HUES64 (cell line): ENCODE measurements around the gene SEC23A.
"Not testable (repeated sequence)": the region's sequence is repeated elsewhere in the genome, so short reads cannot be mapped to it uniquely, and the experiment has no call there.

Source experiments
- H3K27ac ChIP-seq: 2 replicates; pipeline ENCODE4 v1.7.0; 2013; ENCODE audit warnings: low read depth, low read length, inconsistent platforms
- H3K27me3 ChIP-seq: 2 replicates; pipeline ENCODE4 v1.6.1; 2013; ENCODE audit warnings: mild to moderate bottlenecking, low read length; ENCODE audit not compliant: insufficient read depth
- H3K36me3 ChIP-seq: 2 replicates; pipeline ENCODE4 v1.6.1; 2013; ENCODE audit warnings: mild to moderate bottlenecking, low read length; ENCODE audit not compliant: insufficient read depth
- H3K4me1 ChIP-seq: 2 replicates; pipeline ENCODE4 v1.6.1; 2013; ENCODE audit warnings: mild to moderate bottlenecking, low read length, moderate library complexity; ENCODE audit not compliant: insufficient read depth
- H3K4me3 ChIP-seq: 2 replicates; pipeline ENCODE4 v1.5.1; 2013; ENCODE audit warnings: mild to moderate bottlenecking, low read length, moderate library complexity
- H3K9ac ChIP-seq: 2 replicates; pipeline ENCODE4 v1.6.1; 2013; ENCODE audit warnings: mild to moderate bottlenecking, low read depth, low read length
- H3K9me3 ChIP-seq: 2 replicates; pipeline ENCODE4 v1.6.1; 2013; ENCODE audit warnings: low read depth, low read length; ENCODE audit not compliant: insufficient read depth
- WGBS: fragments of 150-250, 120-280 bp; methylation state at CpG from one replicate; pipeline ENCODE4 v1.1.7; 2013; ENCODE audit warnings: missing lambda C conversion rate; 5-methylcytosine and 5-hydroxymethylcytosine counted together

SEC23A gene

GRCh38 chr14:39109893-39110715 is 7.1 kb upstream of the SEC23A start:
- H3K4me3 ChIP-seq: no peak overlapping the region
- H3K4me1 ChIP-seq: peaks cover 15% of the 10 kb centered on the region
- no peaks in the 10 kb centered on the region for H3K9me3 ChIP-seq
- no peaks in the 10 kb centered on the region for H3K27me3 ChIP-seq
- WGBS: 91% methylated on average over 12 of the region's 12 CpGs
- H3K9ac ChIP-seq: no peak overlapping the region
- no peaks in the 10 kb centered on the region for H3K36me3 ChIP-seq
- no peak overlapping the region for H3K27ac ChIP-seq

DNA sequence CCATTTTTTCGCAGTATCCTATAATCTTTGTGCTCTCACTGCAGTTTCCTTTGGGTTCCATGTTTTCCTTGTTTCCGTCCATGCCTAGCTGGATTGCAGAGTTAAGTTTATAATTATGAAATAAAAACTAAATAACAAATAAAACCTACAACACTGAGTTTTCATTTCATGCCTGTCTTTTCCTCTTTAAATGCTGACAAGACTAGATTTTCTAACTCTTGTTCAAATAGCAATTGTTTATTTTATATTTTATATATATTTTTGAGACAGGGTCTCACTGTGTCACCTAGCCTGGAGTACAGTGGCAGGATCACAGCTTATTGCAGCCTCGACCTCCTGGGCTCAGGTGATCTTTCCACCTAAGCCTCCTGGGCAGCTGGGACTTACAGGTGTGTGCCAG is 5.8 kb upstream of the SEC23A start:
- H3K9me3 ChIP-seq: no peaks in the 10 kb centered on the region
- H3K9ac ChIP-seq: no peak overlapping the region
- H3K36me3 ChIP-seq: no peaks in the 10 kb centered on the region

DNA sequence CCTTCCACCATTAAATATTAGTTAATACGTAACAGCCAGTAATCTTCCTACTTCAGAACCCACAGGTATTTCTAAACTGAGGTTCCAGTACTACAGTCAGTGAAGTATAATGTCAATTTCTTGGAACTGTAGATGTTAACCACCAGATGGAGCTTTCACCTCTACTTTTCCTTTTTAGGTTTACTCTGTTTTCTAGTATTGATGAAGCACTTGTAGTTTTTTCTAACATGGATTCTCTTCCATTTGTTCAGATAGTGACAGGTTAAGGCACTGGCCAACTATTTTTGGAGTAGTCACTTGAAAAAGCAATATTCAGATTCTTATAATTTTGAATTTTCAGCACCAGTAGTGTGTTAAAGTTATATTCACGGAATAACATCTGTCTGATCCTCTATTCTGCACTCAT is 4.6 kb upstream of the SEC23A start:
- Histone ChIP-seq H3K9ac (no peak overlapping the region), H3K36me3 (no peaks in the 10 kb centered on the region), H3K27me3 (no peaks in the 10 kb centered on the region), H3K27ac (no peak overlapping the region), H3K4me1 (peaks cover 4% of the 10 kb centered on the region; the same call in 1 of the 2 replicates), H3K9me3 (no peaks in the 10 kb centered on the region), H3K4me3 (no peak overlapping the region)
- 75% methylated on average over 1 of the region's 2 CpGs for WGBS

More for the DNA sequence above, 5.8 kb upstream of the SEC23A start:
- H3K27me3 ChIP-seq: no peaks in the 10 kb centered on the region
- H3K27ac ChIP-seq: no peak overlapping the region
- peaks cover 10% of the 10 kb centered on the region; the same call in 1 of the 2 replicates for H3K4me1 ChIP-seq
- no peak overlapping the region for H3K4me3 ChIP-seq
- WGBS: 95% methylated on average over 2 of the region's 3 CpGs

DNA sequence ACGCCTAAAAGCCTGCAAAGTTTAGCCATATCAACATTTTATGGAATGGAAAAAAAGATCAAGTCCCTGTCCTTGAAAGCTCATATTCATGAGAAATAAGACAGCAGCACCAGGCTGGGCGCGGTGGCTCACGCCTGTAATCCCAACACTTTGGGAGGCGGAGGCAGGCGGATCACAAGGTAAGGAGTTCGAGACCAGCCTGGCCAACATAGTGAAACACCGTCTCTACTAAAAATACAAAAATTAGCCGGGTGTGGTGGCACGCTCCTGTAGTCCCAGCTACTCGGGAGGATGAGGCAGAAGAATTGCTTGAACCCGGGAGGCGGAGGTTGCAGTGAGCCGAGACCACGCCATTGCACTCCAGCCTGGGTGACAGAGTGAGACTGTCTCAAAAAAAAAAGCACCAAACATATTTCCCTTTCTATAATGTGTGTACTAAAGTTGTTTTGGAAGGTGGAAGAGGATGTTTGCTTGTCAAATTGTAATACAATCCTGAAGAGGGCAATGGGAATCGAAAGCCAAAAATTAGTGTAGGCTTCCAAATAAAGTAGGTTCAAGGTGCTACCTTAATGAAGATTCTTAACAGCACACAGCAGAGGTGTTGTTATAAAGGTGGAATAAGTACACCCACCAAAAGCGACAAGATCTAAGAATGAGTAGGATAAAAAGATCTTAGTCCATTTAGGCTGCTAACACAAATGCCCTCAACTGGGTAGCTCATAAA is 1.2 kb upstream of the SEC23A start:
- Histone ChIP-seq H3K4me3 (peak overlapping the region; percentile 88), H3K9ac (peak overlapping the region; percentile 92; the same call in 1 of the 2 replicates)
- not testable (repeated sequence) for H3K27me3 ChIP-seq, H3K27ac ChIP-seq, H3K36me3 ChIP-seq, H3K4me1 ChIP-seq, H3K9me3 ChIP-seq
- 94% methylated on average over 16 of the region's 17 CpGs for WGBS

DNA sequence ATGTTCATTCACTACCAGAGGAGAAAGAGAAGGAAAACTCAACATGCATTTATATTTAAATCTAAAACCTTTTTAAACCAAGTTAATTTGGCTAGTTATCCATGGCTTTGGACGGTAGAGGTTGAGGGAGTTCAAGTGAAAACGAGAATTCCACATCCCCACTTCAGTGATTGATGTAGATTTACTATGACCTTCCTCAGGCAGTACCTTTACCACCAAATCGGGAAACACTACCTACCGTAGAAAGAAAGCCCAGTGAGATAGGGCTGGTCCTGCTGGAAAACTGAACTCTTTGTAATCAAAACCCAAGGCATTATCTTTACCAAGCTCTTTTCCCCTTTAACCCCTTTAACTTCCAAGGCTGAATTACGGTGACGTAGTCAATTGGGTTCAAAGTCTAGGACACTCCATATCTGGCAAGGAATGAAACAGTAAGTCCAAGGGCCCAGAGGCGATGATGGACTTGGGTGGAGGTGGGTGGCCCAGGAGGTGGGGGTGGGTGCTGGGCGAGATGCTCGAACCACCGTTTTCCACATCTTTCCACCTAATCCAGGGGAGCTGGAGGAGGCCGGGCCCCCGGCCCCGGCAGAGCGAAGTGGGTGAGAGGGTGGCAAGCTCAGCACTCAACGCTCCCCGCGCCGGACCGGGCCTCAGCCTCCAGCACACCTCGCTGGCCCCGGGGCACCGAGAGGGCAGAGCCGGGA is 618 bp downstream of the SEC23A start:
- 4% methylated on average over 18 of the region's 23 CpGs for WGBS
- Histone ChIP-seq H3K9ac (peak overlapping the region; percentile 92), H3K4me3 (peak overlapping the region; percentile 88), H3K27ac (peak overlapping the region; percentile 95), H3K4me1 (peaks cover 8% of the 10 kb centered on the region), H3K36me3 (no peaks in the 10 kb centered on the region), H3K27me3 (no peaks in the 10 kb centered on the region), H3K9me3 (no peaks in the 10 kb centered on the region)

GRCh38 chr14:39099748-39100147 is 3.3 kb downstream of the SEC23A start:
- H3K27ac ChIP-seq: no peak overlapping the region
- no peak overlapping the region for H3K9ac ChIP-seq
- peak overlapping the region; percentile 10; the same call in 1 of the 2 replicates for H3K4me3 ChIP-seq
- no peaks in the 10 kb centered on the region for H3K27me3 ChIP-seq
- no peaks in the 10 kb centered on the region for H3K9me3 ChIP-seq
- H3K4me1 ChIP-seq: peaks cover 17% of the 10 kb centered on the region
- peaks cover 13% of the 10 kb centered on the region for H3K36me3 ChIP-seq

DNA sequence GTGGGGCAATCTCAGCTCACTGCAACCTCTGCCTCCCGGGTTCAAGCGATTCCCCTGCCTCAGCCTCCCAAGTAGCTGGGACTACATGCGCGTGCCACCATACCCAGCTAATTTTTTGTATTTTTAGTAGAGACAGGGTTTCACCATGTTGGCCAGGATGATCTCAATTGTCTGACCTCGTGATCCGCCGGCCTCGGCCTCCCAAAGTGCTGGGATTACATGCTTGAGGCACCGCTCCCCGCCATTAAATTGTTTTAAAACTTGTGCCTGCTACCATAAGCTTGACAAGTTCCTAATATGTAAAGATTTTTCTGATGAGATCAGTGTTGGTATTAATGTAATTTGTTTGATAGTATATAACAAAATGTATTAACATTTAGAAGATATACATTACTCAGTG is 3.8 kb downstream of the SEC23A start:
- H3K9ac ChIP-seq, H3K27ac ChIP-seq, H3K27me3 ChIP-seq, H3K9me3 ChIP-seq, H3K4me3 ChIP-seq: not testable (repeated sequence)
- Histone ChIP-seq H3K4me1 (peaks cover 17% of the 10 kb centered on the region), H3K36me3 (peaks cover 18% of the 10 kb centered on the region)
- WGBS: 94% methylated on average over 10 of the region's 10 CpGs

DNA sequence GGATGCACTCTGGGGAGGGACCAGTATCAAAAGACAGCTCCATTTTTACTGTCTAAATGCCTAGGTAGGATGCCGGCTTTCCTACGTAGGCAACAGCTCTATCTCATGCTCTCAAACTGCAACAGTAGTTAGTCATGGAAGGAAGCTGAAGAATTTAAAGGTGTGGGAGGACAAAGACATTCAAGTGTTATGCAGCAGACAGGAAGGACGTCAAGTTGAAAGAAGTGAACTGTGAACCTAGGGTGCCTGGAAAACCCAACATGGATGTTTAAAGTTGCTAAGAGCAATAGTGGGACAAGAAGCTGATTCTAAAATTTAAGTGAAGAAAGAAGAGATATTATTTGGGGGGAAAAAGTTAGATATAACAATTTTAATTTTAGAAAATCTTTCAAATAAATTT is 5.9 kb downstream of the SEC23A start:
- Histone ChIP-seq H3K36me3 (peaks cover 35% of the 10 kb centered on the region), H3K4me3 (no peak overlapping the region), H3K27ac (no peak overlapping the region), H3K4me1 (peaks cover 14% of the 10 kb centered on the region), H3K27me3 (no peaks in the 10 kb centered on the region), H3K9me3 (no peaks in the 10 kb centered on the region), H3K9ac (0 out of 2 replicates have a peak overlapping the region, but pooled peaks have one; percentile 32)
- WGBS: 48% methylated on average over 3 of the region's 3 CpGs

GRCh38 chr14:39094515-39094914 is 8.5 kb downstream of the SEC23A start:
- WGBS: 97% methylated on average over 2 of the region's 3 CpGs
- peaks cover 14% of the 10 kb centered on the region for H3K4me1 ChIP-seq
- H3K27me3 ChIP-seq: no peaks in the 10 kb centered on the region
- peaks cover 61% of the 10 kb centered on the region for H3K36me3 ChIP-seq
- H3K4me3 ChIP-seq: no peak overlapping the region
- H3K9ac ChIP-seq: no peak overlapping the region
- no peak overlapping the region for H3K27ac ChIP-seq
- H3K9me3 ChIP-seq: no peaks in the 10 kb centered on the region

- Histone ChIP-seq H3K27me3 (no peaks in the 10 kb centered on the region), H3K4me1 (peaks cover 2% of the 10 kb centered on the region; the same call in 1 of the 2 replicates), H3K4me3 (no peak overlapping the region), H3K9me3 (no peaks in the 10 kb centered on the region), H3K27ac (no peak overlapping the region), H3K36me3 (peaks cover 85% of the 10 kb centered on the region), H3K9ac (no peak overlapping the region)
- 100% methylated on average over 1 of the region's 1 CpG for WGBS
Measured at GRCh38 chr14:39091716-39092115, 11.3 kb downstream of the SEC23A start.

DNA sequence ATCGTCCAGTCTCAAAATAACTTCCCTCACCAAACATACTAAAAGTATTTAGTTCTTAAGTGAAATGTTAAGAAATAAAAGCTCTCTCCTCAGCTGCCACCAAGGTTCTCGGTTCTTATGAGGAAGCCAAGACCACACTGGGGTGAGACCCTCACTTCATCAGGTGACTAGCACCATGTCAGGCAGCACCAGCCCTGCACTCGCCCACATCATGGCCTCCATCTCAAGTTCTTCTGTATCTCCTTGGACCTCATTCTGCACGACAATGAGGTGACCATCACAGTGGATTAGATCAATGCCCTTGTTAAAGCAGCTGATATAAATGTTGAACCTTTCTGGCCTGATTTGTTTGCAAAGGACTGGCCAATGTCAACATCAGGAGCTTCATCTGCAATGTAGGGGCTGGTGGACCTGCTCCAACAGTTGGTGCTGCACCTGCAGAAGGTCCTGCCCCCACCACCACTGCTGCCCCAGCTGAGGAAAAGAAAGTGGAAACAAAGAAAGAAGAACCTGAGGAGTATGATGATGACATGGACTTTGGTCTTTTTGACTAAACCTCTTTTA is 12.4 kb downstream of the SEC23A start:
- no peaks in the 10 kb centered on the region for H3K4me1 ChIP-seq
- no peak overlapping the region for H3K27ac ChIP-seq
- 93% methylated on average over 3 of the region's 4 CpGs for WGBS
- H3K4me3 ChIP-seq: no peak overlapping the region
- H3K9me3 ChIP-seq: no peaks in the 10 kb centered on the region
- H3K36me3 ChIP-seq: peaks cover 92% of the 10 kb centered on the region
- H3K9ac ChIP-seq: no peak overlapping the region
- no peaks in the 10 kb centered on the region for H3K27me3 ChIP-seq
